Adrenal gland (tissue), 12 donors: ENCODE data around the gene CEP135. TPM values are rescaled to one million over a fixed set of nuclear protein-coding genes. Genes with fewer than 3 reads are reported as not detected.

Source experiments
- DNase-seq, 7 donors: peaks; one replicate each; pipeline ENCODE4 v3.0.0-alpha.2; 2019 to 2020
- H3K27ac ChIP-seq, 5 donors: fragments of 200-600 bp; sonication (generic) in 4 of 5; 1 replicate in 3 of 5; 2 replicates in 2 of 5; pipeline versions ENCODE4 v1.5.1 to v1.8.0; 2016 to 2020; ENCODE audit warnings: mild to moderate bottlenecking in 1 of 5
- H3K27me3 ChIP-seq: fragments of 200-600 bp; 2 replicates; pipeline ENCODE4 v1.8.0; 2021
- H3K36me3 ChIP-seq, 2 donors: fragments of 200-600 bp; replicated peaks in 1 of 2; 1 replicate in 1 of 2; 2 replicates in 1 of 2; pipeline versions ENCODE4 v1.5.1 to v1.8.0; 2018 to 2022
- H3K4me1 ChIP-seq, 2 donors: fragments of 200-600 bp; replicated peaks in 1 of 2; 1 replicate in 1 of 2; 2 replicates in 1 of 2; pipeline versions ENCODE4 v1.5.1 to v1.8.0; 2018 to 2021
- H3K4me3 ChIP-seq, 4 donors: fragments of 200-600 bp; sonication (generic) in 3 of 4; one replicate each; pipeline ENCODE4 v1.5.1; 2016 to 2018
- H3K9me3 ChIP-seq, 3 donors: fragments of 200-600 bp; sonication (generic) in 1 of 3; replicated peaks in 1 of 3; 1 replicate in 2 of 3; 2 replicates in 1 of 3; pipeline versions ENCODE4 v1.5.1 to v1.8.0; 2016 to 2021
- CTCF ChIP-seq, 6 experiments: fragments of 450-650 bp in 4 of 6; fragments of 200-600 bp in 2 of 6; sonication (generic) in 1 of 6; IDR thresholded peaks; 1 replicate in 5 of 6; 2 replicates in 1 of 6; pipeline versions ENCODE4 v1.5.1 to v1.8.0; 2016 to 2021; ENCODE audit warnings: antibody characterized with exemption in 6 of 6, mild to moderate bottlenecking in 2 of 6, moderate library complexity in 1 of 6
- POLR2A ChIP-seq, 2 donors: fragments of 450-650 bp; IDR thresholded peaks; one replicate each; pipeline ENCODE4 v1.6.1; 2017; ENCODE audit warnings: antibody characterized with exemption in 2 of 2, mild to moderate bottlenecking in 2 of 2, moderate library complexity in 1 of 2
- WGBS, 4 donors: extraction: QIAGEN DNeasy Blood & Tissue Kit in 2 of 4; methylation state at CpG; one replicate each; pipeline versions ENCODE4 v1.1.5 to v1.1.7; 2013 to 2017; 5-methylcytosine and 5-hydroxymethylcytosine counted together
- intact Hi-C, 2 donors: fragments of 100-400 bp; cut with DNase I; formaldehyde crosslinking; loops; one replicate each; pipeline versions ENCODE4 v1.14.1 to v1.15.0; 2022 to 2023
- polyA plus RNA-seq, 3 donors: library from polyadenylated mRNA; stranded (reverse); fragments of 200-250 nt in 2 of 3; fragments of 350-450 nt in 1 of 3; fragmentation: Illumina TruSeq in 1 of 3; extraction: RNeasy Lipid Tissue Mini Kit (QIAGEN cat#74804) in 1 of 3; gene quantifications; one replicate each; pipeline ENCODE4 v1.2.3, GENCODE V29; 2013 to 2014
- total RNA-seq, 9 donors: library from RNA; depleted of rRNA in 4 of 9; stranded (reverse); fragments of >200 nt in 4 of 9; fragments of 120-200 nt in 1 of 9; fragmentation: NEBNext Ultra II Directional in 1 of 9; extraction: Animal tissue kit (Norgen Biotek cat#: 25700) in 1 of 9; gene quantifications; one replicate each; pipeline versions ENCODE4 v1.1.0 to v1.2.4, GENCODE V29; 2013 to 2023
- donor health status: healthy with polysubstance abuse.
- donor health status: Bipolar disorder and iron deficiency.
- donor health status: DM: yes; HTN: yes; CAD: no.
- donor health status: DM: no; HTN: no; CAD: no.
- donor health status: DM: no; HTN: no; CAD: no.
- donor health status: DM: yes; HTN: yes; CAD: no.

CEP135 gene
- total and polyA plus RNA-seq, 12 donors = 1.0 to 7.5 (median 3.2) TPM

GRCh38 chr4:55910140-55910539 is 38.6 kb upstream of the CEP135 start:
- no peak for DNase-seq
- 82 to 94% (median 92%) methylated on average over 1 of the region's 1 CpG for WGBS, 4 donors
- Histone ChIP-seq H3K27me3 (no peaks in the 10 kb centered on the region), H3K9me3 (no peaks in the 10 kb centered on the region), H3K4me1 (peaks cover 0 to 5% of the 10 kb centered on the region in 2 donors), H3K4me3 (no peak overlapping the region), H3K27ac (no peak overlapping the region), H3K36me3 (no peaks in the 10 kb centered on the region)
- intact Hi-C loops = no loop called here
- TF ChIP-seq POLR2A (IDR thresholded peaks at IDR 0.05) = no peak
- no peak for TF ChIP-seq CTCF (IDR thresholded peaks at IDR 0.05)

GRCh38 chr4:55912249-55912648 is 36.5 kb upstream of the CEP135 start:
- 85 to 94% (median 91%) methylated on average over 6 of the region's 6 CpGs for WGBS, 4 donors
- intact Hi-C loops = no loop called here
- DNase-seq = no peak
- peaks cover 0 to 3% of the 10 kb centered on the region in 2 donors for H3K4me1 ChIP-seq
- no peak overlapping the region for H3K4me3 ChIP-seq
- no peak for TF ChIP-seq POLR2A (IDR thresholded peaks at IDR 0.05)
- no peak for TF ChIP-seq CTCF (IDR thresholded peaks at IDR 0.05)
- no peaks in the 10 kb centered on the region for H3K27me3 ChIP-seq
- H3K9me3 ChIP-seq = no peaks in the 10 kb centered on the region
- no peak overlapping the region for H3K27ac ChIP-seq
- H3K36me3 ChIP-seq = no peaks in the 10 kb centered on the region

- Histone ChIP-seq H3K4me1 (no peaks in the 10 kb centered on the region), H3K27me3 (no peaks in the 10 kb centered on the region), H3K36me3 (no peaks in the 10 kb centered on the region), H3K27ac (no peak overlapping the region), H3K4me3 (no peak overlapping the region), H3K9me3 (no peaks in the 10 kb centered on the region)
- no peak for TF ChIP-seq CTCF (IDR thresholded peaks at IDR 0.05)
- no peak for TF ChIP-seq POLR2A (IDR thresholded peaks at IDR 0.05)
- intact Hi-C loops = no loop called here
- 52 to 72% (median 67%) methylated on average over 5 of the region's 5 CpGs for WGBS, 4 donors
- DNase-seq = peak in 2 of 7 donors; percentile 4 to 17
Observed at GRCh38 chr4:55920571-55920970, 28.2 kb upstream of the CEP135 start.

GRCh38 chr4:55921093-55921492 is 27.7 kb upstream of the CEP135 start:
- WGBS, 4 donors = 79 to 87% (median 81%) methylated on average over 3 of the region's 3 CpGs
- Histone ChIP-seq H3K4me1 (no peaks in the 10 kb centered on the region), H3K4me3 (no peak overlapping the region), H3K27ac (no peak overlapping the region), H3K36me3 (no peaks in the 10 kb centered on the region), H3K27me3 (no peaks in the 10 kb centered on the region), H3K9me3 (no peaks in the 10 kb centered on the region)
- TF ChIP-seq POLR2A (IDR thresholded peaks at IDR 0.05) (no peak), CTCF (IDR thresholded peaks at IDR 0.05) (no peak)
- no peak for DNase-seq
- intact Hi-C loops = no loop called here
